ENCODE results near the gene MARCKS.

The MARCKS gene

GRCh38 chr6:113856625-113857555 is at the start of gene MARCKS:
MARCKS (plus strand) TSS chr6:113857345; CDS start chr6:113857746, 401 bp downstream.
- Histone ChIP-seq H3K27ac (peak within 1 kb of the TSS; percentile 96), H3K9ac (peak within 1 kb of the TSS; percentile 97), H4K20me1 (peaks cover 31% of the 10 kb centered on the region), H3K27me3 (peaks cover 75% of the 10 kb centered on the region), H3K36me3 (0 out of 2 replicates have a peak, but pooled peaks cover 5% of the 10 kb centered on the region), H3K4me3 (peak within 1 kb of the TSS; percentile 82), H3K4me1 (peaks cover 33% of the 10 kb centered on the region), H3K4me2 (peak within 1 kb of the TSS; percentile 96), H3K9me3 (peaks cover 8% of the 10 kb centered on the region)
- no peak for TF ChIP-seq Cebpa-rat (IDR thresholded peaks at IDR 0.05)

GRCh38 chr6:113809826-113810225 is 47.3 kb upstream of the MARCKS start:
- peak overlapping the region; percentile 53 for H3K4me2 ChIP-seq
- H3K27me3 ChIP-seq, result no peaks in the 10 kb centered on the region
- H3K36me3 ChIP-seq, result no peaks in the 10 kb centered on the region
- H4K20me1 ChIP-seq, result no peaks in the 10 kb centered on the region
- H3K9me3 ChIP-seq, result no peaks in the 10 kb centered on the region
- H3K27ac ChIP-seq, result no peak overlapping the region
- H3K9ac ChIP-seq, result no peak overlapping the region
- TF ChIP-seq Cebpa-rat (IDR thresholded peaks at IDR 0.05), result no peak
- no peak overlapping the region for H3K4me3 ChIP-seq
- H3K4me1 ChIP-seq, result peaks cover 8% of the 10 kb centered on the region

- TF ChIP-seq Cebpa-rat (IDR thresholded peaks at IDR 0.05), result no peak
- Histone ChIP-seq H3K4me2 (no peak overlapping the region), H3K36me3 (no peaks in the 10 kb centered on the region), H3K9ac (no peak overlapping the region), H3K27me3 (no peaks in the 10 kb centered on the region), H3K4me1 (peaks cover 8% of the 10 kb centered on the region), H3K27ac (no peak overlapping the region), H3K4me3 (no peak overlapping the region), H3K9me3 (no peaks in the 10 kb centered on the region), H4K20me1 (no peaks in the 10 kb centered on the region)
Observed at GRCh38 chr6:113813142-113813541, 44.0 kb upstream of the MARCKS start.

- Histone ChIP-seq H3K36me3 (no peaks in the 10 kb centered on the region), H3K27me3 (no peaks in the 10 kb centered on the region), H3K9me3 (no peaks in the 10 kb centered on the region), H3K4me3 (no peak overlapping the region), H3K9ac (no peak overlapping the region), H3K4me1 (no peaks in the 10 kb centered on the region), H3K4me2 (no peak overlapping the region), H4K20me1 (no peaks in the 10 kb centered on the region), H3K27ac (no peak overlapping the region)
- no peak for TF ChIP-seq Cebpa-rat (IDR thresholded peaks at IDR 0.05)
Observed at GRCh38 chr6:113818578-113818977, 38.6 kb upstream of the MARCKS start.

DNA sequence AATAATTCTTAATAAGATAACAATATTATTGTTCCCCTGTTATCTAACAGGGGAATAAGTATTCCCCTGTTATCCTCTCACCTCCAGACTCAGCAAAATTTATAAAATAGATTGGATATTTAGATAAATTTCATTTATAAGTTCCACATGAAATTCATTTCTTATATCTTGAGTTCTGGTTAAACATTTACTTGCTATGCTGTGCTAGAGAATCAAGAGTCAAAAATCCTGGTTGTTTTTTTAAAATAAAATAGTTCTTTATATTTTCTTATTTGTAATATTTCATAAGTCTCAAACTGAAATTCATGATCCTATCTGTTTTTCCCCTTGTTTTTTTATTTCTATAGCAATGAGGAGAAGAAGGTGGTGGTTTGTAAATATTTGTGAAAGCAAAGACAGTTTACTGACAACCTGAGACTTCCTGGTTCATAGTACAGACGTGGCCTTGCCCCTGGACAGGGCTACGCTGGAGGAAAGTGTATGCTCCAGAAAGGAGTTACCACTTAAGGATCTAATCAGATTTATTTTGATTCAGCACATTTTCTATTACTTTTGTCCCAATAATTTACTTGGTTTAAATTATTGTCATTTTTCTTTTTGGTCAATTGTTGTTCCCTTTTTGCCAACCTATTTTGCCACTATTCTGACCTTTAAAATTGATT is 37.8 kb upstream of the MARCKS start:
- Histone ChIP-seq H3K4me2 (no peak overlapping the region), H3K36me3 (no peaks in the 10 kb centered on the region), H3K4me3 (no peak overlapping the region), H3K4me1 (no peaks in the 10 kb centered on the region), H3K27me3 (no peaks in the 10 kb centered on the region), H3K9ac (no peak overlapping the region), H4K20me1 (no peaks in the 10 kb centered on the region), H3K9me3 (no peaks in the 10 kb centered on the region), H3K27ac (no peak overlapping the region)
- TF ChIP-seq Cebpa-rat (IDR thresholded peaks at IDR 0.05), result no peak

- Histone ChIP-seq H3K9me3 (no peaks in the 10 kb centered on the region), H3K9ac (no peak overlapping the region), H3K27ac (no peak overlapping the region), H3K27me3 (no peaks in the 10 kb centered on the region), H3K36me3 (no peaks in the 10 kb centered on the region), H3K4me1 (no peaks in the 10 kb centered on the region), H3K4me3 (no peak overlapping the region), H3K4me2 (no peak overlapping the region), H4K20me1 (no peaks in the 10 kb centered on the region)
- TF ChIP-seq Cebpa-rat (IDR thresholded peaks at IDR 0.05), result no peak
Observed at GRCh38 chr6:113820761-113821160, 36.4 kb upstream of the MARCKS start.

DNA sequence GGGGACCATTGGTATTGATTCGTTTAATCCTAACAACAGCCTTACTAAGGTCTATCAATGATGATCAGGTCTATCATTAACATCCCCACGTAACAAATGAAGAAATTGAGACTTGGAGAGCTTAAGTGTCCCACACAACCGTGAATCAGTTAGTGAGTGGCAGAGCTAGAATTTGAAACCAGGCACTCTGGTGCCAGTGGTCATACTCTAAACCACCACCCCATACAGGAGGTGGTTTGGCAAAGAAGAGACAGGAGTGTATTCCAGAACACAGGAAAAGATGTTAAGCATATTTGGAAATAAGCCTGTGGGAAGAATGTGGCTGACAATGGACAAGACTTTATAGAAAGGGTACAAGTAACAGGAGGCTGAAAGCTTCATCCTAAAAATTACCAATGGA is 35.7 kb upstream of the MARCKS start:
- no peak overlapping the region for H3K4me3 ChIP-seq
- H3K27me3 ChIP-seq, result no peaks in the 10 kb centered on the region
- no peak overlapping the region for H3K4me2 ChIP-seq
- no peak overlapping the region for H3K9ac ChIP-seq
- H3K27ac ChIP-seq, result no peak overlapping the region
- no peaks in the 10 kb centered on the region for H3K9me3 ChIP-seq
- TF ChIP-seq Cebpa-rat (IDR thresholded peaks at IDR 0.05), result no peak
- no peaks in the 10 kb centered on the region for H3K36me3 ChIP-seq
- H3K4me1 ChIP-seq, result no peaks in the 10 kb centered on the region
- H4K20me1 ChIP-seq, result no peaks in the 10 kb centered on the region

GRCh38 chr6:113823916-113824315 is 33.2 kb upstream of the MARCKS start:
- H3K9me3 ChIP-seq, result no peaks in the 10 kb centered on the region
- H3K4me2 ChIP-seq, result no peak overlapping the region
- H4K20me1 ChIP-seq, result no peaks in the 10 kb centered on the region
- no peaks in the 10 kb centered on the region for H3K36me3 ChIP-seq
- no peak overlapping the region for H3K4me3 ChIP-seq
- H3K9ac ChIP-seq, result no peak overlapping the region
- no peak for TF ChIP-seq Cebpa-rat (IDR thresholded peaks at IDR 0.05)
- no peaks in the 10 kb centered on the region for H3K27me3 ChIP-seq
- H3K4me1 ChIP-seq, result no peaks in the 10 kb centered on the region
- H3K27ac ChIP-seq, result no peak overlapping the region

- no peak overlapping the region for H3K27ac ChIP-seq
- no peak overlapping the region for H3K4me3 ChIP-seq
- no peak for TF ChIP-seq Cebpa-rat (IDR thresholded peaks at IDR 0.05)
- no peaks in the 10 kb centered on the region for H4K20me1 ChIP-seq
- no peaks in the 10 kb centered on the region for H3K36me3 ChIP-seq
- H3K27me3 ChIP-seq, result no peaks in the 10 kb centered on the region
- no peak overlapping the region for H3K4me2 ChIP-seq
- no peak overlapping the region for H3K9ac ChIP-seq
- H3K9me3 ChIP-seq, result no peaks in the 10 kb centered on the region
- no peaks in the 10 kb centered on the region for H3K4me1 ChIP-seq
Observed at GRCh38 chr6:113824411-113824810, 32.7 kb upstream of the MARCKS start.

GRCh38 chr6:113824866-113825265 is 32.3 kb upstream of the MARCKS start:
- no peak for TF ChIP-seq Cebpa-rat (IDR thresholded peaks at IDR 0.05)
- Histone ChIP-seq H4K20me1 (no peaks in the 10 kb centered on the region), H3K4me1 (no peaks in the 10 kb centered on the region), H3K4me3 (no peak overlapping the region), H3K9me3 (no peaks in the 10 kb centered on the region), H3K9ac (no peak overlapping the region), H3K36me3 (no peaks in the 10 kb centered on the region), H3K27ac (no peak overlapping the region), H3K4me2 (no peak overlapping the region), H3K27me3 (no peaks in the 10 kb centered on the region)
